ENCODE data around the gene OXNAD1. TPM values are rescaled to one million over a fixed set of nuclear protein-coding genes. Genes with fewer than 3 reads are reported as not detected.

The OXNAD1 gene
- total RNA-seq, 4 donors from 2014 or later, result 10.6 to 16.3 (median 12.6) TPM

GRCh38 chr3:16273867-16274266 is 8.9 kb downstream of the OXNAD1 start:
- no peak for TF ChIP-seq CTCF (IDR thresholded peaks at IDR 0.05; ENCODE audit: low read depth)

- no peak for TF ChIP-seq CTCF (IDR thresholded peaks at IDR 0.05; ENCODE audit: low read depth)
Observed at GRCh38 chr3:16277471-16277870, 12.5 kb downstream of the OXNAD1 start.

- no peak for TF ChIP-seq CTCF (IDR thresholded peaks at IDR 0.05; ENCODE audit: low read depth)
Observed at GRCh38 chr3:16279010-16279801, 14.2 kb downstream of the OXNAD1 start.

GRCh38 chr3:16280671-16281070 is 15.7 kb downstream of the OXNAD1 start:
- TF ChIP-seq CTCF (IDR thresholded peaks at IDR 0.05; ENCODE audit: low read depth), result no peak

- TF ChIP-seq CTCF (IDR thresholded peaks at IDR 0.05; ENCODE audit: low read depth), result no peak
Observed at GRCh38 chr3:16284633-16285032, 19.6 kb downstream of the OXNAD1 start.

GRCh38 chr3:16286161-16286560 is 21.1 kb downstream of the OXNAD1 start:
- no peak for TF ChIP-seq CTCF (IDR thresholded peaks at IDR 0.05; ENCODE audit: low read depth)

GRCh38 chr3:16286751-16287543 is 21.9 kb downstream of the OXNAD1 start:
- no peak for TF ChIP-seq CTCF (IDR thresholded peaks at IDR 0.05; ENCODE audit: low read depth)

All from subcutaneous adipose tissue (tissue), 4 donors.